Measurements from ENCODE around the gene PIP4P1.

DNA sequence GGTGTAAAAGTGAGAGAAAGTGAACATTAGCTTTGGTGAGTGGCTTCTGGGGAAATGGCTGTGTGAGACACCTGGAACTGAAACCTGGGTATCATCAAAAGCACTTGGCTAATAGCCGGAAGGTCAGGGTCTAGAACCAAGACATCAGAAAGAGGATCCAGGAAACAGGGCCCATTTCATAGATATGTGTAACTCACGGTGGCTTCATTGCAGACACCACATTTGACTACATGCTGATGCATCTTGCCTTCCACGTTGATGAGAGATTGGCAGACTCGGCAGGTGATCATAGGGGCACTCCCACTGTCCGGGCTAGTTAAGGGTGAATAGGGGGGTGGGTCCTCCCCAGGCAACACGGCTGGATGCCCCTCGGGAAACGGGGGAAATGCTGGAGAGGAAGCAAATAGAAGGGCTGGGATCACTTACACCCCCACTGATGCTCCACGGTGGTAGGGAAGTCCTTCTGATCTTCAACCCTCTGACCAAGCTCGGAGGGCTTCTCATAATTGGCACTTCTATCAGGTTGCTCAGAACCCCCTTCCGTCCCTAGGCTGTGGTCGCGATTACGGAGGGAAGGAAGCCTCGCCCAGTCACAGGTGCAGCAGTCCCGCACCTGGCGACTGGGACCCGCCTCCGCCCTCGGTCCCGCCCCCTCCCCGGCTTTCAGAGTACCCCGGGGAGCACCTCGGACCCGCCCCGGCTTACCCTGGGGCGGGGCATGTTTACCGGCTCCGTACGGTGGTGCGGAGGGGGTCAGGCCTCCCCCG lies 593 bp downstream of the PIP4P1 start:
- TF ChIP-seq, protein P1, sequence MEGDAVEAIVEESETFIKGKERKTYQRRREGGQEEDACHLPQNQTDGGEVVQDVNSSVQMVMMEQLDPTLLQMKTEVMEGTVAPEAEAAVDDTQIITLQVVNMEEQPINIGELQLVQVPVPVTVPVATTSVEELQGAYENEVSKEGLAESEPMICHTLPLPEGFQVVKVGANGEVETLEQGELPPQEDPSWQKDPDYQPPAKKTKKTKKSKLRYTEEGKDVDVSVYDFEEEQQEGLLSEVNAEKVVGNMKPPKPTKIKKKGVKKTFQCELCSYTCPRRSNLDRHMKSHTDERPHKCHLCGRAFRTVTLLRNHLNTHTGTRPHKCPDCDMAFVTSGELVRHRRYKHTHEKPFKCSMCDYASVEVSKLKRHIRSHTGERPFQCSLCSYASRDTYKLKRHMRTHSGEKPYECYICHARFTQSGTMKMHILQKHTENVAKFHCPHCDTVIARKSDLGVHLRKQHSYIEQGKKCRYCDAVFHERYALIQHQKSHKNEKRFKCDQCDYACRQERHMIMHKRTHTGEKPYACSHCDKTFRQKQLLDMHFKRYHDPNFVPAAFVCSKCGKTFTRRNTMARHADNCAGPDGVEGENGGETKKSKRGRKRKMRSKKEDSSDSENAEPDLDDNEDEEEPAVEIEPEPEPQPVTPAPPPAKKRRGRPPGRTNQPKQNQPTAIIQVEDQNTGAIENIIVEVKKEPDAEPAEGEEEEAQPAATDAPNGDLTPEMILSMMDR (IDR thresholded peaks at IDR 0.05; ENCODE audit: low read depth, low read length, poor library complexity, severe bottlenecking) = no peak
- TF ChIP-seq EZH2phosphoT487 (IDR thresholded peaks at IDR 0.05; ENCODE audit: borderline replicate concordance, low read length) = no peak
